K562 (cell line): ENCODE data around the gene KDM5A. TPM values are rescaled to one million over a fixed set of nuclear protein-coding genes. Genes with fewer than 3 reads are reported as not detected.

Source experiments
- ATAC-seq: fragments of 200-7000 bp; cut with Tn5 transposase; 3 replicates; pipeline ENCODE4 v1.9.1; 2020; ENCODE audit warnings: moderate library complexity
- BruUV-seq: library from RNA; stranded (reverse); fragments of 400-500 nt; replicated peaks from 2 replicates; lab custom pipeline; 2021; lab: Mats Ljungman, UMichigan
- CTCF ChIA-PET: fragments of 300-600 bp; formaldehyde crosslinking; extraction: SDS; loops from one replicate; lab custom pipeline; 2021; ENCODE audit warnings: low intra/inter-chr PET ratio; lab: Yijun Ruan, JAX
- POLR2A ChIA-PET: fragments of 300-600, 350-650 bp; sonication (Branson Sonifier 250); formaldehyde crosslinking; extraction: SDS; loops from one replicate; lab custom pipeline; 2021; ENCODE audit warnings: antibody characterized with exemption, inconsistent platforms; lab: Yijun Ruan, JAX
- DNase-seq, 4 experiments: peaks; one replicate each; pipeline versions ENCODE4 v3.0.0 to v3.0.0-alpha.2; 2011 to 2018; ENCODE audit warnings: low spot score in 3 of 4, mixed read lengths in 3 of 4; ENCODE audit errors: extremely low read depth in 1 of 4
- FAIRE-seq: peaks from 2 replicates; lab custom pipeline; 2011; peaks lifted over from hg19 to GRCh38; lab: Jason Lieb, UNC
- H2AFZ ChIP-seq: 2 replicates; pipeline ENCODE4 v1.6.0; 2011; ENCODE audit warnings: low read depth, low read length, control low read depth, inconsistent platforms
- H3K27ac ChIP-seq: fragments of 200-600 bp; 3 replicates; pipeline ENCODE4 v1.8.0; 2011; ENCODE audit warnings: low read depth, mild to moderate bottlenecking, control low read depth, inconsistent platforms, low read length, moderate library complexity, mixed read lengths; ENCODE audit errors: extremely low read depth
- H3K27me3 ChIP-seq, 2 experiments: fragments of 300-600 bp in 1 of 2; 2 replicates in 1 of 2; 3 replicates in 1 of 2; pipeline versions ENCODE4 v1.6.0 to v1.8.0; 2011; ENCODE audit warnings: inconsistent platforms in 2 of 2, low read length in 2 of 2, mild to moderate bottlenecking in 1 of 2, mixed read lengths in 1 of 2, moderate library complexity in 1 of 2; ENCODE audit not compliant: control insufficient read depth in 2 of 2, insufficient read depth in 2 of 2
- H3K36me3 ChIP-seq: fragments of 300-600 bp; 3 replicates; pipeline ENCODE4 v1.8.0; 2011; ENCODE audit warnings: mild to moderate bottlenecking, low read length, inconsistent platforms; ENCODE audit not compliant: control insufficient read depth, insufficient read depth
- H3K4me1 ChIP-seq, 2 experiments: fragments of 200-600 bp in 1 of 2; replicated peaks in 1 of 2; 2 replicates in 1 of 2; 3 replicates in 1 of 2; pipeline versions ENCODE4 v1.5.1 to v1.8.0; 2011; ENCODE audit warnings: inconsistent platforms in 2 of 2, low read length in 2 of 2, mild to moderate bottlenecking in 1 of 2, mixed read lengths in 1 of 2, moderate library complexity in 1 of 2; ENCODE audit not compliant: control insufficient read depth in 2 of 2, insufficient read depth in 2 of 2
- H3K4me2 ChIP-seq: 2 replicates; pipeline ENCODE4 v1.6.1; 2011; ENCODE audit warnings: low read length, control low read depth, inconsistent platforms, mixed read lengths; ENCODE audit not compliant: insufficient read depth
- H3K4me3 ChIP-seq: fragments of 200-600 bp; sonication (generic), shearing (Covaris generic); 2 replicates; pipeline ENCODE4 v1.5.1; 2016; ENCODE audit warnings: control low read depth, inconsistent platforms
- H3K79me2 ChIP-seq: fragments of 200-600 bp; 3 replicates; pipeline ENCODE4 v1.8.0; 2011; ENCODE audit warnings: low read length, inconsistent platforms; ENCODE audit not compliant: control insufficient read depth, insufficient read depth
- H3K9ac ChIP-seq, 2 experiments: 2 replicates each; pipeline versions ENCODE4 v1.6.0 to v1.6.1; 2011; ENCODE audit warnings: low read depth in 2 of 2, low read length in 2 of 2, control low read depth in 1 of 2, inconsistent platforms in 1 of 2, mild to moderate bottlenecking in 1 of 2, mixed read lengths in 1 of 2; ENCODE audit not compliant: insufficient read depth in 1 of 2
- H3K9me1 ChIP-seq: one replicate; pipeline ENCODE4 v1.6.0; 2011; ENCODE audit warnings: inconsistent platforms, mild to moderate bottlenecking, low read length, moderate library complexity; ENCODE audit not compliant: control insufficient read depth, insufficient read depth
- H3K9me3 ChIP-seq: replicated peaks from 2 replicates; pipeline ENCODE4 v1.5.1; 2011; ENCODE audit warnings: low read depth, low read length, inconsistent platforms; ENCODE audit not compliant: control insufficient read depth, insufficient read depth
- H4K20me1 ChIP-seq: replicated peaks from 2 replicates; pipeline ENCODE4 v1.6.1; 2011; ENCODE audit warnings: low read length, inconsistent platforms, mixed read lengths; ENCODE audit not compliant: control insufficient read depth, insufficient read depth
- NR2C2 ChIP-seq, 2 experiments: fragments of 200-800 bp in 1 of 2; sonication (Bioruptor generic) in 1 of 2; sonication (generic) in 1 of 2; formaldehyde crosslinking in 1 of 2; IDR thresholded peaks; 2 replicates each; pipeline versions ENCODE4 v1.6.1 to v1.8.0; 2016 to 2022; ENCODE audit warnings: mild to moderate bottlenecking in 1 of 2, missing compliant biosample characterization in 1 of 2, missing genetic modification characterization in 1 of 2, missing genetic modification reagents in 1 of 2
- PHB2 ChIP-seq: fragments of 450-650 bp; IDR thresholded peaks from 2 replicates; pipeline ENCODE4 v1.6.1; 2017; ENCODE audit warnings: low read depth
- YY1 ChIP-seq, 3 experiments: IDR thresholded peaks; 2 replicates each; pipeline ENCODE4 v1.6.1; 2011; ENCODE audit warnings: low read length in 2 of 3, mild to moderate bottlenecking in 2 of 3, moderate library complexity in 2 of 3, borderline replicate concordance in 1 of 3, control low read depth in 1 of 3, low read depth in 1 of 3; ENCODE audit not compliant: insufficient read depth in 3 of 3, insufficient replicate concordance in 2 of 3, control insufficient read depth in 1 of 3, insufficient read length in 1 of 3; ENCODE audit errors: extremely low read depth in 1 of 3
- WGBS: fragments of 100-300 bp; shearing (Covaris generic); methylation state at CpG from one replicate; pipeline ENCODE4 v1.1.6; 2016; ENCODE audit warnings: low coverage, mixed read lengths; ENCODE audit not compliant: insufficient coverage; ENCODE audit errors: missing lambda C conversion rate; 5-methylcytosine and 5-hydroxymethylcytosine counted together
- in situ Hi-C: fragments of 300-500 bp; cut with MboI; formaldehyde crosslinking; loops from 4 replicates; pipeline ENCODE4 v1.15.0; 2018; ENCODE audit warnings: inconsistent platforms, mixed read lengths
- intact Hi-C: fragments of 100-400 bp; cut with micrococcal nuclease; formaldehyde crosslinking; loops from 2 replicates; pipeline ENCODE4 v1.14.2; 2022
- polyA plus RNA-seq, 8 experiments: library from polyadenylated mRNA; depleted of rRNA in 4 of 8; stranded (reverse) in 5 of 8; unstranded in 3 of 8; fragments of >200 nt; fragmentation: Nextera tagmentation in 2 of 8; fragmentation: Illumina TruSeq in 1 of 8; extraction: Ambion mirVana in 2 of 8; extraction: Trizol in 1 of 8; gene quantifications; 2 replicates each; pipeline versions ENCODE4 v1.2.1 to v1.2.3, GENCODE V29; 2011 to 2014; ENCODE audit warnings: inconsistent platforms in 1 of 8, missing spikeins in 1 of 8
- total RNA-seq, 7 experiments: library from RNA; depleted of rRNA in 6 of 7; stranded (reverse); fragments of >200 nt in 6 of 7; fragmentation: Illumina TruSeq in 2 of 7; extraction: Trizol in 2 of 7; gene quantifications; 2 replicates each; pipeline versions ENCODE4 v1.2.1 to v1.2.3, GENCODE V29; 2011 to 2021; ENCODE audit warnings: low replicate concordance in 1 of 7
- TF ChIP-seq, protein P1 (sequence below): fragments of 250-450 bp; sonication (Bioruptor Pico); IDR thresholded peaks from 2 replicates; pipeline ENCODE4 v1.8.0; 2021; ENCODE audit warnings: moderate library complexity, mild to moderate bottlenecking, inconsistent platforms
- TF ChIP-seq, protein P2 (sequence below): sonication (generic); IDR thresholded peaks from 2 replicates; pipeline ENCODE4 v1.6.1; 2016

KDM5A gene
- total and polyA plus RNA-seq, 9 of the 15 experiments (the other 6 are each of a cell fraction or from before 2014, with no cell fraction given): 5.5 to 35.1 (median 13.1) TPM

DNA sequence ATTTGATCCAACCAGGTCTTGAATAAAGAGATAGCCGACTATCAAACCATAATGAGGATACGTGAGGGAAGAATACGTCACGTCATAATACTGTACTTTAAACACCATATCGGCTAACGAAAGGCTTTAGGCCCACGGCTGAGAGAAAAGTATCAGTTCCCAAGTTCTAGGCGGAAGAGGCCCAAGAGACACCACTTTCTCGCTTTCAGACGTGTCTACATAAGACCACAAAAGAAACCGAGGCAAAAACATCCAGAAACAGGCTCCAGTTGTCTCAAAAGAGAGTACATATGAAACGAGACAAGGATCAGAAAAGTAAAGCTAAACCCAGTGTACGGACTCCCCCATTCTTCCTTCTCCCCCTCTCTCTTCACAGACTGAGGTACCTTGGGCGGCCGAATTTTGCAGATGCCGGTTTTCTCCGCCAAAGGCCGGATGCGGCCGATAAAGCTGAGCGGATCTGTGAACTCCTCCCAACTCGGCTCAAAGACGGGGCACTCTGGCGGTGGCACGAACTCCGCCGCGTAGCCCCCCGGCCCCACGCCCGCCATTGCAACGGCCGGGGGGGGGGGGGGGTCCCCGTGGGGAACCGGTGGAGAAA lies 479 bp downstream of the KDM5A start (continued):
- TF ChIP-seq YY1 (IDR thresholded peaks at IDR 0.05; ENCODE audit: borderline replicate concordance in 1 of 3, control insufficient read depth in 1 of 3, extremely low read depth in 1 of 3, insufficient read depth in 3 of 3, insufficient read length in 1 of 3, insufficient replicate concordance in 2 of 3, low read depth in 1 of 3, low read length in 2 of 3) (peak in 2 of 3 experiments; percentile 71 to 75), NR2C2 (CRISPR knock-in tag; IDR thresholded peaks at IDR 0.05) (no peak), NR2C2 (tag; IDR thresholded peaks at IDR 0.05) (no peak), PHB2 (no peak)

DNA sequence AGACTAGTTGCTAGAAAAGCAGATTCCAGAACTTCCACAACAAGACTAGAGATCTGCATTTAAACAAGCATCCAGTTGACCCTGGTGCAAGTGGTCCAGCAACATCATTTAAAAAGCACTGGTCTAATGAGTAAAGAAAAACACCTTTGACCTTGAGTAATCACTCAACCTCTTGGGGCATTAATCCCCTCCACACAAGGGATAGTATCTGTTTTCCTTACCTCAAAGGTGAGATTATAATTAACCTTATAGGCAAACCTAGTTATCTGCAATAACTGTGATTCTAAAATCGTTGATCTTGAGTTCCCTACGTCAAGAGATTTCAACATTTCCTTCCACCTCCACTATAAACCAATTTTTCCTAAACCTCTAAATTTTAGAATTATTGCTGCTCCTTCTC lies 1.1 kb downstream of the KDM5A start:
- WGBS: 0% methylated on average over 2 of the region's 2 CpGs
- CTCF ChIA-PET: no interaction called here
- Histone ChIP-seq H3K27me3 (no peaks in the 10 kb centered on the region), H4K20me1 (peaks cover 9% of the 10 kb centered on the region), H3K9ac (peak overlapping the region in 1 of 2 experiments; percentile 82; a peak in 2 of 4 replicates), H3K27ac (peak overlapping the region; percentile 98), H3K9me1 (no peaks in the 10 kb centered on the region), H3K4me1 (no peaks in the 10 kb centered on the region; a peak in 1 of 5 replicates), H2AFZ (no peak overlapping the region), H3K4me2 (peak overlapping the region; percentile 88), H3K36me3 (peaks cover 23% of the 10 kb centered on the region; the same call in 2 of the 3 replicates), H3K9me3 (no peaks in the 10 kb centered on the region), H3K4me3 (peak overlapping the region; percentile 98), H3K79me2 (peaks cover 43% of the 10 kb centered on the region)
- TF ChIP-seq, protein P1, sequence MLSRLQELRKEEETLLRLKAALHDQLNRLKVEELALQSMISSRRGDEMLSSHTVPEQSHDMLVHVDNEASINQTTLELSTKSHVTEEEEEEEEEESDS: no peak
- TF ChIP-seq, protein P2, sequence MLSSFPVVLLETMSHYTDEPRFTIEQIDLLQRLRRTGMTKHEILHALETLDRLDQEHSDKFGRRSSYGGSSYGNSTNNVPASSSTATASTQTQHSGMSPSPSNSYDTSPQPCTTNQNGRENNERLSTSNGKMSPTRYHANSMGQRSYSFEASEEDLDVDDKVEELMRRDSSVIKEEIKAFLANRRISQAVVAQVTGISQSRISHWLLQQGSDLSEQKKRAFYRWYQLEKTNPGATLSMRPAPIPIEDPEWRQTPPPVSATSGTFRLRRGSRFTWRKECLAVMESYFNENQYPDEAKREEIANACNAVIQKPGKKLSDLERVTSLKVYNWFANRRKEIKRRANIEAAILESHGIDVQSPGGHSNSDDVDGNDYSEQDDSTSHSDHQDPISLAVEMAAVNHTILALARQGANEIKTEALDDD: peak; percentile 65; the same call in 1 of the 2 replicates
- no TSS peak for BruUV-seq
- POLR2A ChIA-PET: interaction anchor here (0.8 to 2.7 kb wide), 2 partner anchors 8 to 13 kb away, joined by 3 to 13 read pairs; partner anchors contain the start of gene CCDC77
- ATAC-seq (no peak), DNase-seq (peak in 2 of 4 experiments; percentile 11 to 14), FAIRE-seq (peak; percentile 11)
- in situ Hi-C loops: no loop called here
- intact Hi-C loops: no loop called here
